ENCODE data around the gene ZNF384. TPM values are rescaled to one million over a fixed set of nuclear protein-coding genes. Genes with fewer than 3 reads are reported as not detected.
A peak's percentile ranks its signal among the peaks of the same experiment; 100 is the strongest.

The ZNF384 gene
- total RNA-seq, 2 experiments from 2014 or later: 48.6 to 95.5 TPM

GRCh38 chr12:6667559-6668210 lies 21.5 kb downstream of the ZNF384 start:
- no peak overlapping the region for H3K4me3 ChIP-seq (ENCODE audit: low read depth, low read length, poor library complexity, severe bottlenecking)
- H3K79me2 ChIP-seq (ENCODE audit: insufficient read depth, low read depth, low read length): peaks cover under 1% of the 10 kb centered on the region; the same call in 1 of the 2 replicates
- H3K4me1 ChIP-seq (ENCODE audit: insufficient read depth, low read length, poor library complexity, severe bottlenecking): peaks cover 27% of the 10 kb centered on the region
- intact Hi-C loops (cut with micrococcal nuclease; ENCODE audit: unreplicated experiment): loop anchor here (1.0 kb wide), 2 partner anchors 30 to 112 kb away; no protein-coding TSS in a partner anchor
- no peaks in the 10 kb centered on the region for H4K20me1 ChIP-seq (ENCODE audit: insufficient read depth, low read length)
- BruUV-seq (replicated peaks): no TSS peak
- ChIA-PET POLR2A (interaction anchor here (1.1 to 1.7 kb wide), 3 partner anchors 12 to 100 kb away, joined by 3 to 10 read pairs (median 4); partner anchors contain the start of gene NOP2), CTCF (ENCODE audit: unreplicated experiment) (interaction anchor here (1.0 to 1.3 kb wide), 2 partner anchors 35 to 65 kb away, joined by 3 to 4 read pairs; no protein-coding TSS in a partner anchor)
- no peaks in the 10 kb centered on the region for H3K9me3 ChIP-seq (ENCODE audit: low read length)
- H3K9me2 ChIP-seq (ENCODE audit: insufficient read depth, low read length): no peaks in the 10 kb centered on the region
- TF ChIP-seq CTCF (conservative IDR thresholded peaks at IDR 0.05; ENCODE audit: low read length) (peak; percentile 77), EZH2phosphoT487 (IDR thresholded peaks at IDR 0.05; ENCODE audit: borderline replicate concordance, low read depth, low read length) (no peak)
- peaks cover 71% of the 10 kb centered on the region for H3K36me3 ChIP-seq (ENCODE audit: insufficient read depth, low read length)
- H3K27ac ChIP-seq (ENCODE audit: low read depth, low read length, poor library complexity, severe bottlenecking): no peak overlapping the region
- no peak overlapping the region for H3K4me2 ChIP-seq (ENCODE audit: low read length)
- H2AFZ ChIP-seq (ENCODE audit: low read length): no peak overlapping the region
- DNase-seq (ENCODE audit: low spot score): peak; percentile 68

- Histone ChIP-seq H3K4me2 (ENCODE audit: low read length) (no peak overlapping the region), H3K4me1 (ENCODE audit: insufficient read depth, low read length, poor library complexity, severe bottlenecking) (peaks cover 27% of the 10 kb centered on the region), H3K9me3 (ENCODE audit: low read length) (no peaks in the 10 kb centered on the region), H3K9me2 (ENCODE audit: insufficient read depth, low read length) (no peaks in the 10 kb centered on the region), H3K27ac (ENCODE audit: low read depth, low read length, poor library complexity, severe bottlenecking) (no peak overlapping the region), H3K36me3 (ENCODE audit: insufficient read depth, low read length) (peaks cover 56% of the 10 kb centered on the region), H2AFZ (ENCODE audit: low read length) (no peak overlapping the region), H3K79me2 (ENCODE audit: insufficient read depth, low read depth, low read length) (peaks cover 12% of the 10 kb centered on the region; the same call in 1 of the 2 replicates), H4K20me1 (ENCODE audit: insufficient read depth, low read length) (no peaks in the 10 kb centered on the region), H3K4me3 (ENCODE audit: low read depth, low read length, poor library complexity, severe bottlenecking) (no peak overlapping the region)
- POLR2A ChIA-PET: interaction anchor here (0.6 kb wide), 1 partner anchor 232 kb away, joined by 4 read pairs; no protein-coding TSS in a partner anchor
- TF ChIP-seq EZH2phosphoT487 (IDR thresholded peaks at IDR 0.05; ENCODE audit: borderline replicate concordance, low read depth, low read length): no peak
- TF ChIP-seq CTCF (conservative IDR thresholded peaks at IDR 0.05; ENCODE audit: low read length): no peak
- no TSS peak for BruUV-seq (replicated peaks)
- DNase-seq (ENCODE audit: low spot score): no peak
- intact Hi-C loops (cut with micrococcal nuclease; ENCODE audit: unreplicated experiment): no loop called here
- CTCF ChIA-PET (ENCODE audit: unreplicated experiment): no interaction called here
Observed at GRCh38 chr12:6666211-6666610, 23.0 kb downstream of the ZNF384 start.

- POLR2A ChIA-PET: interaction anchor here (0.6 to 1.8 kb wide), 6 partner anchors 19 to 57 kb away, joined by 3 to 9 read pairs (median 4); partner anchors contain the start of gene ZNF384
- no peak overlapping the region for H3K4me3 ChIP-seq (ENCODE audit: low read depth, low read length, poor library complexity, severe bottlenecking)
- H3K27ac ChIP-seq (ENCODE audit: low read depth, low read length, poor library complexity, severe bottlenecking): no peak overlapping the region
- H2AFZ ChIP-seq (ENCODE audit: low read length): no peak overlapping the region
- H3K4me1 ChIP-seq (ENCODE audit: insufficient read depth, low read length, poor library complexity, severe bottlenecking): peaks cover 19% of the 10 kb centered on the region
- peaks cover 43% of the 10 kb centered on the region for H3K36me3 ChIP-seq (ENCODE audit: insufficient read depth, low read length)
- TF ChIP-seq EZH2phosphoT487 (IDR thresholded peaks at IDR 0.05; ENCODE audit: borderline replicate concordance, low read depth, low read length): no peak
- TF ChIP-seq CTCF (conservative IDR thresholded peaks at IDR 0.05; ENCODE audit: low read length): no peak
- peaks cover 12% of the 10 kb centered on the region; the same call in 1 of the 2 replicates for H3K79me2 ChIP-seq (ENCODE audit: insufficient read depth, low read depth, low read length)
- H3K4me2 ChIP-seq (ENCODE audit: low read length): no peak overlapping the region
- intact Hi-C loops (cut with micrococcal nuclease; ENCODE audit: unreplicated experiment): no loop called here
- BruUV-seq (replicated peaks): no TSS peak
- DNase-seq (ENCODE audit: low spot score): no peak
- no peaks in the 10 kb centered on the region for H3K9me2 ChIP-seq (ENCODE audit: insufficient read depth, low read length)
- CTCF ChIA-PET (ENCODE audit: unreplicated experiment): no interaction called here
- H3K9me3 ChIP-seq (ENCODE audit: low read length): no peaks in the 10 kb centered on the region
- H4K20me1 ChIP-seq (ENCODE audit: insufficient read depth, low read length): no peaks in the 10 kb centered on the region
Observed at GRCh38 chr12:6664902-6665301, 24.3 kb downstream of the ZNF384 start.

All from OCI-LY7 (cell line).